HepG2 (cell line): ENCODE results near the gene EIF5A. TPM values are rescaled to one million over a fixed set of nuclear protein-coding genes. Genes with fewer than 3 reads are reported as not detected.

Experiments used
- ATAD3A ChIP-seq: sonication (generic); formaldehyde crosslinking; IDR thresholded peaks from 2 replicates; pipeline ENCODE4 v1.4.0; 2020; ENCODE audit warnings: missing genetic modification reagents
- ELF3 ChIP-seq: IDR thresholded peaks from 2 replicates; pipeline ENCODE4 v1.6.1; 2016; ENCODE audit warnings: missing genetic modification reagents, missing compliant biosample characterization
- ELK4 ChIP-seq: sonication (generic); formaldehyde crosslinking; IDR thresholded peaks from 2 replicates; pipeline ENCODE4 v1.9.0; 2021; ENCODE audit warnings: missing genetic modification reagents, borderline replicate concordance
- FOXO4 ChIP-seq: sonication (generic); formaldehyde crosslinking; conservative IDR thresholded peaks from 2 replicates; pipeline ENCODE4 v1.8.1; 2023; ENCODE audit warnings: missing genetic modification reagents
- HIVEP1 ChIP-seq: sonication (generic); formaldehyde crosslinking; IDR thresholded peaks from 2 replicates; pipeline ENCODE4 v1.4.0; 2020; ENCODE audit warnings: mild to moderate bottlenecking, missing genetic modification reagents
- HOXD1 ChIP-seq: sonication (generic); formaldehyde crosslinking; IDR thresholded peaks from 2 replicates; pipeline ENCODE4 v1.5.0; 2020; ENCODE audit warnings: missing genetic modification reagents
- KMT2A ChIP-seq: sonication (generic); formaldehyde crosslinking; IDR thresholded peaks from 2 replicates; pipeline ENCODE4 v1.4.0; 2020; ENCODE audit warnings: missing genetic modification reagents
- MED1 ChIP-seq: sonication (generic); formaldehyde crosslinking; IDR thresholded peaks from 2 replicates; pipeline ENCODE4 v1.4.0; 2020; ENCODE audit warnings: missing genetic modification reagents
- NAIF1 ChIP-seq: sonication (generic); formaldehyde crosslinking; IDR thresholded peaks from 2 replicates; pipeline ENCODE4 v1.5.0; 2020; ENCODE audit warnings: mild to moderate bottlenecking, missing genetic modification reagents, borderline replicate concordance
- NBN ChIP-seq: fragments of 450-650 bp; conservative IDR thresholded peaks from 2 replicates; pipeline ENCODE4 v1.6.1; 2017
- POLR2AphosphoS5 ChIP-seq: IDR thresholded peaks from 2 replicates; pipeline ENCODE4 v1.6.1; 2012; ENCODE audit warnings: low read depth, low read length
- SIN3B ChIP-seq: fragments of 150-350 bp; IDR thresholded peaks from 2 replicates; pipeline ENCODE4 v1.6.1; 2014; ENCODE audit warnings: low read length
- SNAI1 ChIP-seq: sonication (generic); formaldehyde crosslinking; IDR thresholded peaks from 2 replicates; pipeline ENCODE4 v1.5.0; 2020; ENCODE audit warnings: mild to moderate bottlenecking, missing genetic modification reagents, borderline replicate concordance
- SOX13 ChIP-seq, 3 experiments: fragments of 450-650 bp in 1 of 3; sonication (generic) in 1 of 3; formaldehyde crosslinking in 1 of 3; IDR thresholded peaks in 2 of 3; conservative IDR thresholded peaks in 1 of 3; 2 replicates each; pipeline versions ENCODE4 v1.5.0 to v1.6.1; 2016 to 2020; ENCODE audit warnings: antibody characterized with exemption in 1 of 3, mild to moderate bottlenecking in 1 of 3, missing compliant biosample characterization in 1 of 3, missing genetic modification reagents in 1 of 3, moderate library complexity in 1 of 3
- TBX3 ChIP-seq: fragments of 450-650 bp; IDR thresholded peaks from 2 replicates; pipeline ENCODE4 v1.6.1; 2017; ENCODE audit warnings: antibody characterized with exemption, mild to moderate bottlenecking, inconsistent platforms, borderline replicate concordance
- THAP11 ChIP-seq: IDR thresholded peaks from 2 replicates; pipeline ENCODE4 v1.6.1; 2016; ENCODE audit warnings: missing biosample characterization, missing genetic modification reagents
- THAP7 ChIP-seq: sonication (generic); formaldehyde crosslinking; IDR thresholded peaks from 2 replicates; pipeline ENCODE4 v1.8.1; 2023; ENCODE audit warnings: mild to moderate bottlenecking, missing genetic modification reagents
- YY1 ChIP-seq: IDR thresholded peaks from 2 replicates; pipeline ENCODE4 v1.6.1; 2011; ENCODE audit warnings: low read length, low read depth, moderate library complexity, mild to moderate bottlenecking; ENCODE audit not compliant: insufficient read depth, insufficient replicate concordance
- ZBTB20 ChIP-seq: sonication (generic); formaldehyde crosslinking; IDR thresholded peaks from 2 replicates; pipeline ENCODE4 v1.8.1; 2023; ENCODE audit warnings: missing genetic modification reagents, low read depth, mild to moderate bottlenecking, borderline replicate concordance
- ZBTB7B ChIP-seq: sonication (generic); formaldehyde crosslinking; IDR thresholded peaks from 2 replicates; pipeline ENCODE4 v1.4.0; 2020; ENCODE audit warnings: missing genetic modification reagents
- ZMYM4 ChIP-seq: sonication (generic); formaldehyde crosslinking; IDR thresholded peaks from 2 replicates; pipeline ENCODE4 v1.8.1; 2023; ENCODE audit warnings: mild to moderate bottlenecking, missing genetic modification reagents
- ZNF24 ChIP-seq: fragments of 450-650 bp; IDR thresholded peaks from 2 replicates; pipeline ENCODE4 v1.6.1; 2017; ENCODE audit warnings: antibody characterized with exemption, mild to moderate bottlenecking
- polyA plus RNA-seq, 8 experiments: library from polyadenylated mRNA; depleted of rRNA in 3 of 8; stranded (reverse) in 7 of 8; unstranded in 1 of 8; fragments of >200 nt; fragmentation: Illumina TruSeq in 4 of 8; extraction: Trizol in 4 of 8; gene quantifications; 2 replicates each; pipeline versions ENCODE4 v1.2.1 to v1.2.3, GENCODE V29; 2011 to 2016; ENCODE audit warnings: low read depth in 4 of 8, missing spikeins in 1 of 8, mixed read lengths in 1 of 8; ENCODE audit not compliant: insufficient read depth in 1 of 8
- total RNA-seq, 5 experiments: library from RNA; depleted of rRNA; stranded (reverse); fragments of >200 nt; fragmentation: Illumina TruSeq; extraction: Trizol; gene quantifications; 2 replicates each; pipeline ENCODE4 v1.2.3, GENCODE V29; 2016; ENCODE audit warnings: low read depth in 1 of 5
- TF ChIP-seq, protein P1 (sequence below): sonication (generic); formaldehyde crosslinking; conservative IDR thresholded peaks from 2 replicates; pipeline ENCODE4 v1.5.0; 2020; ENCODE audit warnings: missing genetic modification reagents
- TF ChIP-seq, protein P2 (sequence below): sonication (generic); formaldehyde crosslinking; IDR thresholded peaks from 2 replicates; pipeline ENCODE4 v1.5.0; 2020; ENCODE audit warnings: missing genetic modification reagents

EIF5A gene
- total and polyA plus RNA-seq, 2 of the 13 experiments (the other 11 are each of a cell fraction or from before 2014, with no cell fraction given) = 319 to 337 TPM

DNA sequence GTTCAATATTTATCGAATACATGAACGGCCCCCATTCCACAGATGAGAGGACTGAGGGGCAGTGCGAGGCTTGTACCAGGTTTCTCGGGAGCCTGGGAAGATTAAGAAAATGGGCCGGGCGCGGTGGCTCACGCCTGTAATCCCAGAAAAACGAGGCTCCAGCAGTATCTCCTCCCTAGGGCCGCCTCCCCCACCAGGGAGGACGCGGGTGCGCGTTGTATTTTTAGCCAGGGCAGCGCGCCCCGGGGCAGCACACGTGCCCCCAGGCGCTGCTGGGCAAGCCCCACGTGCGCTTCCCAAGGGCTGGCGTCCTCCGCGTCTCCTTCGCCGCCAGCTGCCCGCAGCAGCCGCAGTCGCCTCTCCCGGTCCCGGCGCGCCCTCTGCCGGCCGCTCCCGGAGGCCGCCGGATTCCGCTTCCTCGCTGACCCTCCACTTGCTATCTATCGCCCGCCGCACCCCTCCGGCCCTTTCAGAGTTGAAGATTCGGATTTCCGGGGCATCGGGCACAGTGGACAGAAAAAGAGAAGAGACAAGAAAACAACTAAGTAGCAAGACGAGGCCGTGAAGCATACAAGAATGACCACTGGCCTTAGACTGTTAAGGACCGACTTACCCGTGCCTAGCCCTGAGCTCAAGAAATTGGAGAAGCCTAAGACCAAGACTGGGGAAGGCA lies 11.1 kb upstream of the EIF5A start (continued):
- TF ChIP-seq THAP7 = 0 out of 2 replicates have a peak, but pooled peaks have one; percentile 34
- TF ChIP-seq ELF3 (CRISPR knock-in tag) = peak; percentile 52; the same call in 1 of the 2 replicates
- TF ChIP-seq ZMYM4 = peak; percentile 16; the same call in 1 of the 2 replicates
- no peak for TF ChIP-seq HOXD1 (CRISPR knock-in tag)
- no peak for TF ChIP-seq TBX3
- no peak for TF ChIP-seq POLR2AphosphoS5
- peak; percentile 54; the same call in 1 of the 2 replicates for TF ChIP-seq MED1
- TF ChIP-seq YY1 = peak; percentile 67
- 0 out of 2 replicates have a peak, but pooled peaks have one; percentile 24 for TF ChIP-seq ZBTB7B (CRISPR knock-in tag)
- peak; percentile 83; the same call in 1 of the 2 replicates for TF ChIP-seq NAIF1
- no peak for TF ChIP-seq ZBTB20 (CRISPR knock-in tag)
- TF ChIP-seq ELK4 (CRISPR knock-in tag) = no peak
- no peak for TF ChIP-seq FOXO4 (CRISPR knock-in tag)
- TF ChIP-seq KMT2A (CRISPR knock-in tag) = peak; percentile 67
- no peak for TF ChIP-seq SIN3B
- no peak for TF ChIP-seq SOX13 (IDR thresholded peaks at IDR 0.05)
- peak in 1 of 2 experiments; percentile 43; a peak in 1 of 4 replicates for TF ChIP-seq SOX13 (CRISPR knock-in tag; conservative IDR thresholded peaks at IDR 0.05 in 1 of 2, IDR thresholded peaks at IDR 0.05 in 1 of 2)
- no peak for TF ChIP-seq ZNF24
- peak; percentile 81 for TF ChIP-seq THAP11 (CRISPR knock-in tag)
- TF ChIP-seq, protein P1, sequence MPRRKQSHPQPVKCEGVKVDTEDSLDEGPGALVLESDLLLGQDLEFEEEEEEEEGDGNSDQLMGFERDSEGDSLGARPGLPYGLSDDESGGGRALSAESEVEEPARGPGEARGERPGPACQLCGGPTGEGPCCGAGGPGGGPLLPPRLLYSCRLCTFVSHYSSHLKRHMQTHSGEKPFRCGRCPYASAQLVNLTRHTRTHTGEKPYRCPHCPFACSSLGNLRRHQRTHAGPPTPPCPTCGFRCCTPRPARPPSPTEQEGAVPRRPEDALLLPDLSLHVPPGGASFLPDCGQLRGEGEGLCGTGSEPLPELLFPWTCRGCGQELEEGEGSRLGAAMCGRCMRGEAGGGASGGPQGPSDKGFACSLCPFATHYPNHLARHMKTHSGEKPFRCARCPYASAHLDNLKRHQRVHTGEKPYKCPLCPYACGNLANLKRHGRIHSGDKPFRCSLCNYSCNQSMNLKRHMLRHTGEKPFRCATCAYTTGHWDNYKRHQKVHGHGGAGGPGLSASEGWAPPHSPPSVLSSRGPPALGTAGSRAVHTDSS (CRISPR knock-in tag) = no peak
- no peak for TF ChIP-seq NBN
- TF ChIP-seq, protein P2, sequence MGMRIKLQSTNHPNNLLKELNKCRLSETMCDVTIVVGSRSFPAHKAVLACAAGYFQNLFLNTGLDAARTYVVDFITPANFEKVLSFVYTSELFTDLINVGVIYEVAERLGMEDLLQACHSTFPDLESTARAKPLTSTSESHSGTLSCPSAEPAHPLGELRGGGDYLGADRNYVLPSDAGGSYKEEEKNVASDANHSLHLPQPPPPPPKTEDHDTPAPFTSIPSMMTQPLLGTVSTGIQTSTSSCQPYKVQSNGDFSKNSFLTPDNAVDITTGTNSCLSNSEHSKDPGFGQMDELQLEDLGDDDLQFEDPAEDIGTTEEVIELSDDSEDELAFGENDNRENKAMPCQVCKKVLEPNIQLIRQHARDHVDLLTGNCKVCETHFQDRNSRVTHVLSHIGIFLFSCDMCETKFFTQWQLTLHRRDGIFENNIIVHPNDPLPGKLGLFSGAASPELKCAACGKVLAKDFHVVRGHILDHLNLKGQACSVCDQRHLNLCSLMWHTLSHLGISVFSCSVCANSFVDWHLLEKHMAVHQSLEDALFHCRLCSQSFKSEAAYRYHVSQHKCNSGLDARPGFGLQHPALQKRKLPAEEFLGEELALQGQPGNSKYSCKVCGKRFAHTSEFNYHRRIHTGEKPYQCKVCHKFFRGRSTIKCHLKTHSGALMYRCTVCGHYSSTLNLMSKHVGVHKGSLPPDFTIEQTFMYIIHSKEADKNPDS = no peak
- no peak for TF ChIP-seq ATAD3A (CRISPR knock-in tag)
- no peak for TF ChIP-seq HIVEP1 (CRISPR knock-in tag)
- no peak for TF ChIP-seq SNAI1 (CRISPR knock-in tag)
